GM12864 (cell line): ENCODE data around the gene PRKAR1B.

Experiments
- DNase-seq: peaks from one replicate; pipeline ENCODE4 v3.0.0-alpha.2; 2011; ENCODE audit warnings: low read depth
- H3K4me3 ChIP-seq: 2 replicates; pipeline ENCODE4 v1.5.1; 2011; ENCODE audit warnings: mild to moderate bottlenecking, low read depth, low read length, control low read depth
- CTCF ChIP-seq: IDR thresholded peaks from 2 replicates; pipeline ENCODE4 v1.5.1; 2011; ENCODE audit warnings: low read depth, mild to moderate bottlenecking, moderate library complexity, low read length, control low read depth, inconsistent platforms; ENCODE audit errors: missing control alignments

PRKAR1B gene

GRCh38 chr7:511476-512145 lies 215.5 kb downstream of the PRKAR1B start:
- no peak for TF ChIP-seq CTCF
- DNase-seq, result no peak
- H3K4me3 ChIP-seq, result no peak overlapping the region

GRCh38 chr7:510782-511281 lies 216.2 kb downstream of the PRKAR1B start:
- DNase-seq, result no peak
- TF ChIP-seq CTCF, result no peak
- no peak overlapping the region for H3K4me3 ChIP-seq

GRCh38 chr7:510131-510481 lies 217.0 kb downstream of the PRKAR1B start:
- no peak overlapping the region for H3K4me3 ChIP-seq
- TF ChIP-seq CTCF, result no peak
- no peak for DNase-seq

- TF ChIP-seq CTCF, result no peak
- no peak for DNase-seq
- H3K4me3 ChIP-seq, result no peak overlapping the region
Measured at GRCh38 chr7:509426-510130, 217.5 kb downstream of the PRKAR1B start.

GRCh38 chr7:508461-509170 lies 218.5 kb downstream of the PRKAR1B start:
- no peak for TF ChIP-seq CTCF
- H3K4me3 ChIP-seq, result no peak overlapping the region
- no peak for DNase-seq

GRCh38 chr7:507623-508300 lies 219.3 kb downstream of the PRKAR1B start:
- no peak for TF ChIP-seq CTCF
- no peak overlapping the region for H3K4me3 ChIP-seq
- no peak for DNase-seq
